Stomach smooth muscle (tissue), 2 donors: ENCODE measurements around the gene ARID1B.
"Not testable (repeated sequence)": the region's sequence is repeated elsewhere in the genome, so short reads cannot be mapped to it uniquely, and the experiment has no call there.

Source experiments
- H3K27ac ChIP-seq: one replicate; pipeline ENCODE4 v1.7.0; 2013; ENCODE audit warnings: mild to moderate bottlenecking, low read length, inconsistent platforms
- H3K27me3 ChIP-seq, 2 donors: one replicate each; pipeline ENCODE4 v1.7.0; 2013; ENCODE audit warnings: low read length in 2 of 2; ENCODE audit not compliant: insufficient read depth in 2 of 2, control insufficient read depth in 1 of 2
- H3K36me3 ChIP-seq, 2 donors: one replicate each; pipeline ENCODE4 v1.7.0; 2013; ENCODE audit warnings: low read length in 2 of 2; ENCODE audit not compliant: control insufficient read depth in 2 of 2, insufficient read depth in 2 of 2
- H3K4me1 ChIP-seq: one replicate; pipeline ENCODE4 v1.7.0; 2013; ENCODE audit warnings: low read length; ENCODE audit not compliant: control insufficient read depth, insufficient read depth
- H3K4me3 ChIP-seq, 2 donors: one replicate each; pipeline ENCODE4 v1.7.0; 2013; ENCODE audit warnings: low read length in 2 of 2
- H3K9ac ChIP-seq, 2 donors: one replicate each; pipeline ENCODE4 v1.7.0; 2013; ENCODE audit warnings: low read length in 2 of 2, mild to moderate bottlenecking in 1 of 2
- H3K9me3 ChIP-seq, 2 donors: one replicate each; pipeline ENCODE4 v1.7.0; 2013; ENCODE audit warnings: low read length in 2 of 2; ENCODE audit not compliant: control insufficient read depth in 2 of 2
- donor health status: healthy.
- donor health status: Pancreatic carcinoma.

ARID1B gene

DNA sequence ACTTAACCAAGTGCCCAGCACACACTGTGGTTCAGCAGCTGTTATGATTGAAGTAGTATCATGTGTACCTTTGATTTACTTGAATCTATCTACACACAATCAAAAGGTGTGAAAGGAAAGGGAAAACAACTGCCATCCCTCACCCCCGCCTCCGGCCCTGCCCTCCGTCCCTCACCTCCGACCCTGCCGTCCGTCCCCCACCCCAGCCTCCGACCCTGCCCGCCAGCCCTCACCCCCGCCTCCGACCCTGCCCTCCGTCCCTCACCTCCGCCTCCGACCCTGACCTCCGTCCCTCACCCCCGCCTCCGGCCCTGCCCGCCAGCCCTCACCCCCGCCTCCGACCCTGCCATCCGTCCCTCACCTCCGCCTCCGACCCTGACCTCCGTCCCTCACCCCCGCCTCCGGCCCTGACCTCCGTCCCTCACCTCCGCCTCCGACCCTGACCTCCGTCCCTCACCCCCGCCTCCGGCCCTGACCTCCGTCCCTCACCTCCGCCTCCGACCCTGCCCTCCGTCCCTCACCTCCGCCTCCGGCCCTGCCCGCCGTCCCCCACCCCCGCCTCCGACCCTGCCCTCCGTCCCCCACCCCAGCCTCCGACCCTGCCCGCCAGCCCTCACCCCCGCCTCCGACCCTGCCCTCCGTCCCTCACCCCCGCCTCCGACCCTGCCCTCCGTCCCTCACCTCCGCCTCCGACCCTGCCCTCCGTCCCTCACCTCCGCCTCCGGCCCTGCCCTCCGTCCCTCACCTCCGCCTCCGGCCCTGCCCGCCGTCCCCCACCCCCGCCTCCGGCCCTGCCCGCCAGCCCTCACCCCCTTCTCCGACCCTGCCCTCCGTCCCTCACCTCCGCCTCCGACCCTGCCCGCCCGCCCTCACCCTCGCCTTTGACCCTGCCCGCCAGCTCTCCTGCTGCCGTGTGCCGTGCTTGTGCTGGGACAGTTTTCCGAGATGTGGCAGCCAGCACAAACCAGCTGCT, 370.2 kb downstream of the ARID1B start:
- Histone ChIP-seq H3K4me1 (peaks cover 39% of the 10 kb centered on the region), H3K36me3 (peaks cover 5 to 12% of the 10 kb centered on the region in 2 donors)
- H3K4me3 ChIP-seq, H3K9ac ChIP-seq, H3K27me3 ChIP-seq, H3K9me3 ChIP-seq, H3K27ac ChIP-seq: not testable (repeated sequence)

DNA sequence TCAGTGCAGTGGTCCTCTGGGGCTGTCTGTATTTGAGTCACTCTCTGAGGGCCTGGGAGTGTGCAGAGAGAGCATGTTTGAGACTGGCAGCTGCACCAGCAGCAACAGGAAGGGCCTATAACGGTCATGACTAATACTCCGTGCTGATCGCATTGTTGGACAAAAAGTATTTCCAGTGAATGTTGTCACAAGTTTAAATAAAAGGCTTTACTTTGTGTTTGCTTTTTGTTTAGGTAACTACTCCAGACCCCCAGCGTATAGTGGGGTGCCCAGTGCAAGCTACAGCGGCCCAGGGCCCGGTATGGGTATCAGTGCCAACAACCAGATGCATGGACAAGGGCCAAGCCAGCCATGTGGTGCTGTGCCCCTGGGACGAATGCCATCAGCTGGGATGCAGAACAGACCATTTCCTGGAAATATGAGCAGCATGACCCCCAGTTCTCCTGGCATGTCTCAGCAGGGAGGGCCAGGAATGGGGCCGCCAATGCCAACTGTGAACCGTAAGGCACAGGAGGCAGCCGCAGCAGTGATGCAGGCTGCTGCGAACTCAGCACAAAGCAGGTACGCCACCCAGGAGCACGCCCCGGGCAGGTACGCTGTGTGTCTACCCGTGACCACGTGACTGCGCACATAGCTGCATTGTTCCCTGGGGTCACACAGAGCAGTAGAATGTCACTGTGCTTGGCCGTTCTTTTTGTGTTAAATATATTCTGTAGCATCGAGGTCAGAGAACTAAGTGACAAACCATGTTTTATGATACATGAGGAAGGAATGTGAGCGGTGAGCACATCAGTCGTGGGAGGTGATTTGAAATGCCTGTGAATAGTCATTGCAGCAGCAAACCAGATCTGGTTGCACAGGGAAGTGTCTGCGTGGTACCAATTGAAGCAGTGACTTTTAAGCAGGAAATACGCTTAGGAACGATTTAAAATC, 371.5 kb downstream of the ARID1B start:
- H3K27me3 ChIP-seq, result no peaks in the 10 kb centered on the region
- H3K4me1 ChIP-seq, result peaks cover 32% of the 10 kb centered on the region
- H3K36me3 ChIP-seq, result peaks cover 5 to 12% of the 10 kb centered on the region in 2 donors
- peak overlapping the region; percentile 36 to 51 for H3K9ac ChIP-seq
- H3K9me3 ChIP-seq, result no peaks in the 10 kb centered on the region
- H3K27ac ChIP-seq, result peak overlapping the region; percentile 69
- H3K4me3 ChIP-seq, result peak overlapping the region in 1 of 2 donors; percentile 44

DNA sequence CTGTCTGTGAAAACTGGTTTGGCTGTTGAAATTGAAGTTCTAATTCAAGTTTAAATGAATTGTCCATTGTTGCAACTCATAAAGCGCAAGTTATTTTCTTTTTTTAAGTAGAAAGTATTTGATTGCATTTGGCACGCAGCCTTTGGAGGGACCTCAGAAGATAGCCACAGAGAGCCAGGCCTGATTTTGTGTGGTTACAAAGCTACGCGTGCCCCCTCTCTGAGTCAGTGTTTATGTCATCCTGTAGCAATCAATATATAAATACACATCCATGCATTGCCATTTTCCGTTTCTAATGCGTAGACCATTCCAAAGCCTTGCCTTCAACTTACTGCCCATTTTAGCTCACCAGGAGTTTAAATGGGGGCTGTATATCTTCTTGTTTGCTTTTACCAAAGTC, 372.9 kb downstream of the ARID1B start:
- Histone ChIP-seq H3K4me3 (no peak overlapping the region), H3K9me3 (no peaks in the 10 kb centered on the region), H3K27me3 (no peaks in the 10 kb centered on the region), H3K4me1 (peaks cover 21% of the 10 kb centered on the region), H3K9ac (no peak overlapping the region), H3K27ac (no peak overlapping the region), H3K36me3 (peaks cover 5 to 12% of the 10 kb centered on the region in 2 donors)

DNA sequence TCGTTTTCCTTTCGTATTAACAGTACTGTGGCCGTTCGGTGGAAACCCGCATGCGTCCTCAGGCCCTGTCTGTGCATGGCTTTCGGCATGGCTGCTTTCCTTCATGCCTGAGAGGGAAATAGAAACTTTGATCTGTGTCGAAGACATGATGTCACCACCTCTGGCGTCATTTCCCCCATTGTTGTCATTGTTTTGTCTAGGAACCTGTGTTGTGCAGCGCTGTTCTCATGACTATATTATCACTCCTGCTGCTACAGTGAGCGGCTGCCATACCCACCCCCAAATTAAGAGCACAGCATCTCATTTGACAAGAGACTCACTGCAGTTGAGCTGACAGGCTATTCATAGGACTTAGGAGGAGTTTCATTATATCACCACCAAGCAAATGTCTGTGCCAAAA, 373.9 kb downstream of the ARID1B start:
- Histone ChIP-seq H3K9ac (no peak overlapping the region), H3K4me3 (no peak overlapping the region), H3K27me3 (no peaks in the 10 kb centered on the region), H3K4me1 (peaks cover 16% of the 10 kb centered on the region), H3K9me3 (no peaks in the 10 kb centered on the region), H3K36me3 (peaks cover 5 to 12% of the 10 kb centered on the region in 2 donors), H3K27ac (no peak overlapping the region)

DNA sequence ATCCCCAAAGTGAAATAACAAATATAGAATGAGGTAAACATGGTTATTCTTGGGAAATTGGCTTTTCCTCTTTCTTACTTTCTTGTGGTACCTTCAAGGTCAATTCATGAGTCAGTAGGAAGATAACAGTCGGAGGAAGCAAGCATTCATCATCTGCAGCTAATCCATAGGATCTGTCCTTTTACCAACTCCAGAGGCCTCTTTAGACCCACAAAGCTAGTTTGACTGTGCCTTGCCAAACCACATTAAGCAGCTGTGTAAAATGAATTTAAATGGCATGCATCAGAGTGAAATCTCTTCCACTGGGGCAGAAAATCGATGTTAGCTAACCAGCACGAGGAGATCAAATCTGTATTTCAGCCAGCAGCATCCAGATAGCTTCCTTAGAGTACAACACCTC, 374.8 kb downstream of the ARID1B start:
- Histone ChIP-seq H3K27ac (no peak overlapping the region), H3K4me3 (no peak overlapping the region)

GRCh38 chr6:157152556-157152955, 375.4 kb downstream of the ARID1B start:
- Histone ChIP-seq H3K27ac (no peak overlapping the region), H3K9ac (no peak overlapping the region), H3K4me1 (peaks cover 16% of the 10 kb centered on the region), H3K9me3 (no peaks in the 10 kb centered on the region), H3K27me3 (no peaks in the 10 kb centered on the region), H3K4me3 (no peak overlapping the region), H3K36me3 (peaks cover 12 to 14% of the 10 kb centered on the region in 2 donors)

More for the DNA sequence above, 374.8 kb downstream of the ARID1B start:
- H3K27me3 ChIP-seq, result no peaks in the 10 kb centered on the region
- H3K36me3 ChIP-seq, result peaks cover 11 to 12% of the 10 kb centered on the region in 2 donors
- H3K9ac ChIP-seq, result no peak overlapping the region
- H3K9me3 ChIP-seq, result no peaks in the 10 kb centered on the region
- H3K4me1 ChIP-seq, result peaks cover 16% of the 10 kb centered on the region

GRCh38 chr6:157155804-157156203, 378.6 kb downstream of the ARID1B start:
- no peaks in the 10 kb centered on the region for H3K9me3 ChIP-seq

GRCh38 chr6:157157258-157157657, 380.1 kb downstream of the ARID1B start:
- Histone ChIP-seq H3K27ac (no peak overlapping the region), H3K4me3 (no peak overlapping the region), H3K4me1 (peaks cover 3% of the 10 kb centered on the region), H3K9ac (no peak overlapping the region), H3K9me3 (no peaks in the 10 kb centered on the region), H3K27me3 (no peaks in the 10 kb centered on the region), H3K36me3 (peaks cover 0 to 9% of the 10 kb centered on the region in 2 donors)

More at GRCh38 chr6:157155804-157156203, 378.6 kb downstream of the ARID1B start:
- Histone ChIP-seq H3K4me1 (peaks cover 3% of the 10 kb centered on the region), H3K4me3 (no peak overlapping the region), H3K27ac (no peak overlapping the region), H3K36me3 (peaks cover 7 to 11% of the 10 kb centered on the region in 2 donors), H3K27me3 (no peaks in the 10 kb centered on the region), H3K9ac (no peak overlapping the region)

DNA sequence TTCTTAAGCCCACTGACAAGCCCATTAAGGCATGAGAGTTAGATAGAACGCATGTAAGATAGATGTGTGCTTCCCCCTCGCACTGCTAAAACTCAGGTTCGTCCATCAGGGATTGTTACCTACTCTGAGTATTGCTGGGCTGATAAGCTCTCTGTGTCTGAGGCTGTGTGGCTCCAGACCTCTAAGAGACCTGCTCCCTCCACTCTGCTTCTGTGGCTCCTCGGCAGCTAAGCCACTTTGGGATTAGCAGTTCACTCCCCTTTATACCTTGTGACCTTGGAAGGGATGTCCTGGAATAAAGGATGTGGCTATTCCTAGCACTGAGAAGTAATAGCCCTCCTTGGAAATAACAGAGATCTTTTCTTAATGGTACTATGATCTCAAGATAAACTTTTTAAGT, 381.3 kb downstream of the ARID1B start:
- H3K9me3 ChIP-seq, result no peaks in the 10 kb centered on the region
- H3K27ac ChIP-seq, result no peak overlapping the region
- no peaks in the 10 kb centered on the region for H3K27me3 ChIP-seq
- H3K36me3 ChIP-seq, result peaks cover 0 to 9% of the 10 kb centered on the region in 2 donors
- no peak overlapping the region for H3K9ac ChIP-seq
- H3K4me1 ChIP-seq, result peaks cover 3% of the 10 kb centered on the region
- no peak overlapping the region for H3K4me3 ChIP-seq

DNA sequence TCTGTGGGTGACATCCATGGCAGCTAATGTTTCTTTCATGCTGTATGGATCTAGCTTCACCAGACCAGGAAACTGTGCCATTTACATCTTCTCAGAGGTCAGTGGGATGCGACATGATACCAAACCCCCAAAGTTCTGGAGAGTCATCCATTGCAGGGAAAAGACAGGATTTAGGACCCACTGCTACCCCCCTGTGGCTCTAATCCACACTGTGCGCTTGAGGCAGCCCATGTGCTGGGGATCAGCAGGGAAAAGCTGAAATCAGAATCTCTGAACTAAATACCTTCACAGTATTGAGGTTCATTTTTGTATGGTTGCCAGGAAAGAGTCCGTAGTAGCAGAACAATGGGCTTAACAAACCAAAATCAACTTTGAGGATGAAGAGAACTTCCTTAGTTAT, 381.7 kb downstream of the ARID1B start:
- Histone ChIP-seq H3K27ac (no peak overlapping the region), H3K9me3 (no peaks in the 10 kb centered on the region), H3K9ac (no peak overlapping the region), H3K4me1 (peaks cover 3% of the 10 kb centered on the region), H3K36me3 (peaks cover 0 to 9% of the 10 kb centered on the region in 2 donors), H3K27me3 (no peaks in the 10 kb centered on the region), H3K4me3 (no peak overlapping the region)
